Inflammatory macrophage treated with lipopolysaccharide for 4 hours (primary cell): ENCODE data around the gene CHRNA4.
"Not testable (repeated sequence)": the region's sequence is repeated elsewhere in the genome, so short reads cannot be mapped to it uniquely, and the experiment has no call there.

Source experiments
- DNase-seq: peaks from one replicate; pipeline ENCODE4 v3.0.0-alpha.2; 2020

The CHRNA4 gene

DNA sequence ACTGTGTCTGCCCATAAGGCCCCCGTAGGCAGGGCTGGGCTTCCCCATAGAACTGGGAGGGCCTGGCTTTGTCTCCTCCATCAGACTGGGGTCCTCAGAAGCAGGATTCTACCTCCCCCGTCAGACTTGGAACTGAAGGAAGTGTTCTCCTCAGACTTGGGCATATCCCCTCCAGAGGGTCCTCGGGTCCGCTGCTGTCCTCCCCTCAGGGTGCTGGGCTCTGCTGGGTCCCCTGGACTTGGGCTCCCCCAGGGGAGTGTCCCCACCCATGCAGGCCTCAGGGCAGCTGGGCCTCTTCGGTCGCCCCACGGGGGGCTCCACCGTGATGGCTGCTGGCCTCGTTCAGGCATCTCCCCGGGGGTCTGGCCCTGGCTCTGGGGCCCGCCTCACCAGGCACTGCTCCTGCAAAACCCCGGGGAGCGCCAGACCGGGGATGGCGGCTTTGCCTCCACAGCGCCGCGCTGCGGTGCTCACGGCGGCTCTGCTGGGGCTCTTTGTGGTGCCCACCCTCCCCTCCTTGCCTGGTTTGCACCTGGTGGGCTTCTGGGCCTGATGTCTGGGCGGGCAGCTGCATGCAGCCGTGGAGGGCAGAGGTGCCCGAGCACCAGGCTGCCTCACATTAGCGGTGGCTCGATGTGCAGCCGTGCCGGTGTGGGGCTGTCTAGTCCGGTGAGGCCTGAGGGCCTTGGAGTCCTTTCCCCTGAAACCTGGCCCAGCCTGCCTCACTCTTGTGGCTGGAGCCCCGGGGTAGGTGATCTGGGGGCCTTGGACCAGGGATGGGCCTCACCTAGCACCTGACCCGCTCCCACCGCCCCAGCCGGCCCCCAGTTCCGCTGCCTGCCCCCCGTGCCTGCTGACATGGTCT, 54.2 kb downstream of the CHRNA4 start:
- DNase-seq: no peak

DNA sequence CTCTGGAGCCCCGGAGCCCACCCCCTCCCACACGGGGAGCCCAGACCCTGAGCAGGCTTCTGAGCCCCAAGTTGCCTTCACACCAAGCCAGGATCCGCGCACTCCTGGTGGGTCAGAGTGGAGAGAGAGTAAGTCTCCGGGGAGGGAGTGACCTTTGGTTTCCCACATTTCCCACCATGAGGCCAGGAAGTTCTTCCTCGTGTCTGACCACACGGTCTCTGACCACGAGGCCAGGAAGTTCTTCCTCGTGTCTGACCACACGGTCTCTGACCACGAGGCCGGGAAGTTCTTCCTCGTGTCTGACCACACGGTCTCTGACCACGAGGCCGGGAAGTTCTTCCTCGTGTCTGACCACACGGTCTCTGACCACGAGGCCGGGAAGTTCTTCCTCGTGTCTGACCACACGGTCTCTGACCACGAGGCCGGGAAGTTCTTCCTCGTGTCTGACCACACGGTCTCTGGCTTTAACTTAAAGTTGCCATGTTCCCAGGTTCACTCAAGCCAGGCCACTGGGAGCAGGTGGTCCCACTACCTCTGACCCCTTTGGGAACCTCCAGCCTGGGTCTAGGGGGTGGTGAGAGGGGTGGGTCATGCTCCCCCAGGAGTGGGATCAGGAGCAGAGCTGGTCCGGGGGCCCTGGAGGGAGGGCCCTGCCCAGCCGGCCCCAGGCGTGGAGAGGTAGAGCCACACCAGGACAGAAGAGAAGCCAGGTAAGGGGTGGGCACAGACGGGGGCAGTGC, 55.0 kb downstream of the CHRNA4 start:
- not testable (repeated sequence) for DNase-seq

DNA sequence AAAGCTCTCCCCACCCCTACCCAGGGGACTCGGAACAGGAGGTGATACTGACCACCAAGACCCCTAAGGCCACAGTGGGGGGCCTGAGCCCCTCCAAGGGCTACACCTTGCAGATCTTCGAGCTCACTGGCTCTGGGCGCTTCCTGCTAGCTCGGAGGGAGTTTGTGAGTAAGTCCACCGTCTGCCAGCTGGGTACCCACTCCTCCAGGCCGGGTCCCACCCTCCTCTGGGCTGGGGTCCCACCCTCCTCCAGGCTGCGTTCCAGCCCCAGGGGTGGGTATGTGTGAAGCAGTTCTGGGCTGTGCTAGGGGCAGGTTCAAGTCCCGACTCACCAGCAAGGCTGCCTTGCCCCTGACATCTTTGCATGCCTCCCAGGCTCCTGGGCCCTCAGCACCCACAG, 55.8 kb downstream of the CHRNA4 start:
- DNase-seq: no peak

DNA sequence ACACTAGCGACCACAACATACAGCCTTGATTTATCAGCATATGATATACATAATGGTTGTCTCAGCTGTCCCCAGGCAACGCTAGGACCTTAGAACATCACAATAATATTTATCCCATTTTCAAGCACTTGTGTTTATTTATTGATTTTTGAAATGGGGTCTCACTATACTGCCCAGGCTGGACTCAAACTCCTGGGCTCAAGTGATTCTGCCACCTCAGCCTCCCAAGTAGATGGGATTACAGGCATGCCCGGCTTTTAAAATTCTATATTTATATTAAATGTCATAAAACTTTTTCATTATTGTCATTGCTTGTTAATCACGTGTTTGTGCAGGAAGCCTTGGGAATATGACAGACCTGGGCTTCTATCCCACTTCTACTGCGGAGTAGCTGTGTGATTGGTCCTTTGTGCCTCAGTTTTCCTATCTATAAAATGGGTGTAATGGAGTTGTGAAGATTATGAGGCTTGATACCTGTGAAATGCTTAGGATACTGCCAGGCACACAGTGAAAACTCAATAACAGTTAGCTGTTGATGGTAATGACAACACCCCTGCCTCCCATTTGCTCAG, 58.0 kb downstream of the CHRNA4 start:
- no peak for DNase-seq

DNA sequence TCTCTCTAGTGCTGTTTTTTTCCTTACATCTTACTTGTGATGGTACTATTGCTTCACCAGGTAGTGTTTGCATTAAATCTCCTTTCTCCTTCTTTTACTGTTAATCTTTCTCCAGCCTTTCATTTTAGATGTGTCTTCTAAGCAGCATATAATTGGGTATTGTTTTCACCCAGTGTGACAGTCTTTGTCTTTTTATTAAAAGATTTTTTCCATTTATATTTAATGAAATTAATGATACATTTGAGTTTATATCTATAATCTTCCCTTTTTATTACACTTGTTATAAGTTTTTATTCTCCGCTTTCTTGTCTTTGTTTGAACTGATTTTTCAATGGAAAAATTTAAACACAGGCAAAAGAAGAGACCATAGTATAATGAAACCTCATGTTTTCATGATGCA, 59.5 kb downstream of the CHRNA4 start:
- no peak for DNase-seq

DNA sequence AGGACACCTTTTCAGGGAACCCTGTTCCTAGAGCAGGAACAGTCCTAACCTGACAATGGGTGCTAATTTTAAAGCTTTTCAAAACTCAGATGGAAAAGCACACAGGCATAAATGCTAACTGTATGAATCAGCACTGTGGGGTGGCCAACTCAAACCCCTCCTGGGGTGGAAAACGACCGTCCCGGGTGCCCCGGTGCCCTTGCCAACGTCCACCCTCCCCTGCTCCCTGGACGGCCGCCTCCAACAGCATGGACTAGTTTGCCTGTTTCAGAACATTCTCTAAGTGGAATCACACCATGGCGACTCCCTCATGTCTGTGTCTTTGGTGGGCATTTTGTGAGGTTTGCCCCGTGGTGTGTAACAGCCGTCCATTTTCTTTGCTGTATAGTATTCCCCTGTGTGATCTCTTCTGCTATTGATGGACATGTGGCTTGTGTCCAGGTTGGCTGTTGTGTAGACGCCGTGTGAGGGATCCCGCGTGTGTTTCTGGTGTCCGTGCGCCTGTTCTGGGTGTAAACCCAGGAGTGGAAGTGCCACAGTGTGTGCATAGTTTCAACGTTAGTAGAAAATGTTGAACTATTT, 62.3 kb downstream of the CHRNA4 start:
- DNase-seq: no peak

DNA sequence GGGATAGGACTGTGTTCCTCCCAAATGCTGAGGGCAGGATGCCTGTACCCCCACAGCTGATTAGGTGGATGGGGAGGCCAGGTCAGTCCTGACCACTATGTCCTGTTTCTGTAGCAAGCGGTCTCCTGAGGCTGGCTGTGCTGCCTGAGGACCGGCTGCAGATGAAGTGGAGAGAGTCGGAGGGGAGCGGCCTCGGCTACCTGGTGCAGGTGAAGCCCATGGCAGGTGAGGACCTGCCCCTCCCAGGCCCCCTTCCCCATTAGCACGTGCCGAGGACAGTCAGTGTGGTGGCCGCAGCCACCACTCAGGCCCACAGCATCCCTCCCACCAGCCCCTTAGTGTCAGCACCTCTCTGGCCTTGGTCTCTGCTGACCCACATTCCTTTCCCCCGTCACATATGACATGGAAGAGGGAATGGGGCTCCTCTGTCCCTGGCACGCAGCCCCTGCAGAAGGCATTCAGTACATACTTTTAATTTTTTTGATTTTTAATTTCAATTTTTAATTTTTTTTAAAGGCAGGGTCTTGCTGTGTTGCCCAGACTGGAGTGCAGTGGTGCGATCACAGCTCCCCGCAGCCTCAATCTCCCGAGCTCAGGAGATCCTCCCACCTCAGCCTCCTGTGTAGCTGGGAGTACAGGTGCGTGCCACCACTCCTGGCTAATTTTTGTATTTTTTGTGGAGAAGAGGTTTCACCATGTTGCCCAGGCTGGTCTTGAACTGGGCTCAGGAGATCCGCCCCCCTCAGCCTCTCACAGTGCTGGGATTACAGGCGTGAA, 63.2 kb downstream of the CHRNA4 start:
- no peak for DNase-seq

DNA sequence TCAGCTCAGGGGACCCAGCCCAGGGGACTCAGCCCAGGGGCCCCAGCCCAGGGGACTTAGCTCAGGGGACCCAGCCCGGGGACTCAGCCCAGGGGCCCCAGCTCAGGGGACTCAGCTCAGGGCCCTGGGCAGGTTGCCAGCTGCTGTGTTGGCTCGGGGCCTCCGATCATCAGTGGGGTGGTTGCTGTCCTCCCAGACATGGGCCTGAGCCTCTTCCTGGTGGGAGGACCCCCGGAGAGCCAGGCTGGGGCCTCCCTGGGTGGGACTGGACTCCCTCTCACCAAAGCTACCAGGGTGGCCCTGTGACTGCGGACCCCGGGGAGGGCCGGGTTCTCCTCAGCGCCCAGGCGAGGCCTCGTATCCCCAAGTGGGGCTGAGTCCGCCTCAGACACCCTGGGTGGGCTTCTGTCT, 63.8 kb downstream of the CHRNA4 start:
- no peak for DNase-seq

DNA sequence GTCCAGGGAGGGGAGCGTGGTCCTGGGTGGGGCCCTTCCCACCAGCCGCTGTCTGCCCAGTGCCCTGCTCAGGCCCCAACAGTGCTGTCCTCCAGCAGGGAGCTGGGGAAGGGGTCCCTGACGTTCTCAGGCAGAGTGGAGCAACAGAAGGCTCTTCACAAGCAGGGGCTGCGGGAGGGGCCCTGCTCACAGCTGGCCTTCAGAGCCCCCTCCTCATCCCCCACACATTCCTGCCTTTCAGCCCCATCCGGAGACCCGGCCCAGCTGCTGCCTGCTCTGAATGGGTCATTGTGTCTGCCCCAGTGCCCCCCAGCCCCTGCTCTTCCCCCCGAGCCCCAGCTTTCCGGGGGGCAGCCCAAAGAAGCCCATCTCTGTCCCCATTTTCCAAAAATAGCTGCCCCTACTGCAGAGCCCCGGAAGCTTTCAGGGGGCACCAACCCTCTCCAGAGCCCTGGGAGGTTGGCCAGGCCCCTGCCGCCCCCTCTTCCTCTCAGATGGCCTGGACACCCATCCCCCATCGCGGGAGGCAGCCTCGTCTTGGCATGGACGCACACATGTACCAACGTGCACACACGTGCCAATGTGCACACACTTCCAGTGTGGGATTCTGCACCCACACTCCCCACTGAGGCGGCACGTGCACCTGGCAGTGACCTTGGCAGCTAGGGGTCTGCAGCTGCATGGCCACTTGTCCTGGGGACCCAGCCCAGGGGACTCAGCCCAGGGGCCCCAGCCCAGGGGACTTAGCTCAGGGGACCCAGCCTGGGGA, 64.4 kb downstream of the CHRNA4 start:
- DNase-seq: no peak

DNA sequence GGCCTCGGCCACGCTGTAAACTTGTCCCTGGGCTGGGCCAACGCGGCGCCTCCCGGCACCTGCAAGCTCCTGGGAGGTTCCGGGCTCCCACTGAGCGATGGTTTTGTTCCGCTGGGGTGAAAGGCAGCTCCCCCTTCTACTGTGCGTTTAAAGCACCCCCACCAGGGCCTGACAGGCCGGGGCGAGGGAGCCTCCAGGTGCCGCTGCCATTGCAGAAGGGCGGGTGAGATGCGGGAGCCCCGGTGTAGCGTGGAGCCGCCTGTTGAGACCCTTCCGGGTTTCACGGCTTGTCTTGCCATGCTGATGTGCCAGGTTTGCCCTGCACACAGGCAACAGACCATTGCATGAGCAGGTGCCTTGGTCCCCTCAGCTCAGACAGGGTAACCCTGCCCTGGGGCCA, 65.3 kb downstream of the CHRNA4 start:
- no peak for DNase-seq

DNA sequence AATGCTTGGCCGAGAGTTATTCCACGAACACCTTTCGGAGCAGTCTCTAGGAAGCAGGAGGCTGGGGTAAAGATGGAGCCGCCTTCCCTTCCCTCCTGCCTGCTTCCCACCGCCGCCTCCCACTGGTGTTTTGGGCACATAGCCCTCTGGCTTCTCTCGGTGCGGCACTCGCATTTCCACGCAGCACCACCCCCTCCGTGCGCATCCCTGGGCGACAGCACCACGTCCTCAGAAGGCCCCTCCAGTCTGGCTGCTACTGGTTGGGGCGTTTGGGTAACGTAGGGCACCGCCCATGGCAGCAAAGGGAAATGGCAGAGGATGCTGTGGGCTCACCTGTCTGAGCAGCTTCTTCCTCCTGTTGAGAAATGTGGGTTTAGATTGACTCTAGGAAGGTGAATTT, 65.7 kb downstream of the CHRNA4 start:
- no peak for DNase-seq

DNA sequence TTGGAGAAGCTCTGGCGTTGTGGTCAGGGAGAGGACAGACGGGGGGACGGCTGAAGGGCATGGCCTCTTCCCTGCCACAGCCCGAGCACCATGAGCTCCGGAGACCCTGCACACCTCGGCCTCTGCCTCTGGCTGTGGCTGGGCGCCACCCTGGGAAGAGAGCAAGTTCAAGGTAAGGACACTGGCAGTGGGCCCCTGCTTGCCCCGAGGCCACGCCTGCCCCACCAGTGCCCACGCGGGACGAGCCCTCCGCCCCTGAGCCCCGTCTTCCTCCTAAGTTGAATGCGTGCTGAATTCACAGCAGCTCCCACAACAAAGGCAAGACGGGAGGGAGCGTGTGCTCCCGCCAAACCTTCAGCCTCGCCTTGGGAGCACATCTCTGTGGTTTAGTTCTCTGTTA, 66.1 kb downstream of the CHRNA4 start:
- DNase-seq: no peak

DNA sequence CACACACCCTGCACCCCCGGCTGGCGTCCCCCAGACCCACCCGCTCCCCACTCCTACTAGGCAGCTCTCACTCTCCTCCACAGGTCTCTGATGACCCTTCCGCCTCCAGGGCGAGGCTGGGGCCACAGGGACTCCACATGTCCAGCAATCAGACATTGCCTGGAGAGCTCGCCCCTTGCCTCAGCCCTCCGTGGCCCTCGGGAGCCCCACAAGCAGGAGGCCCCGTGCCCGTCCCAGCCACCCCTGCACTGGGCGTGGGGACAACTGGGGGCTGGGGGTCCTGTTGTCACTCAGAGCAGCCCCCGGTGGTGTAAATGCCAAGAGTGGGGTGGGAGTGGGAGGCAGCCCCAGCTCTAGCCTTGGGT, 66.6 kb downstream of the CHRNA4 start:
- no peak for DNase-seq

DNA sequence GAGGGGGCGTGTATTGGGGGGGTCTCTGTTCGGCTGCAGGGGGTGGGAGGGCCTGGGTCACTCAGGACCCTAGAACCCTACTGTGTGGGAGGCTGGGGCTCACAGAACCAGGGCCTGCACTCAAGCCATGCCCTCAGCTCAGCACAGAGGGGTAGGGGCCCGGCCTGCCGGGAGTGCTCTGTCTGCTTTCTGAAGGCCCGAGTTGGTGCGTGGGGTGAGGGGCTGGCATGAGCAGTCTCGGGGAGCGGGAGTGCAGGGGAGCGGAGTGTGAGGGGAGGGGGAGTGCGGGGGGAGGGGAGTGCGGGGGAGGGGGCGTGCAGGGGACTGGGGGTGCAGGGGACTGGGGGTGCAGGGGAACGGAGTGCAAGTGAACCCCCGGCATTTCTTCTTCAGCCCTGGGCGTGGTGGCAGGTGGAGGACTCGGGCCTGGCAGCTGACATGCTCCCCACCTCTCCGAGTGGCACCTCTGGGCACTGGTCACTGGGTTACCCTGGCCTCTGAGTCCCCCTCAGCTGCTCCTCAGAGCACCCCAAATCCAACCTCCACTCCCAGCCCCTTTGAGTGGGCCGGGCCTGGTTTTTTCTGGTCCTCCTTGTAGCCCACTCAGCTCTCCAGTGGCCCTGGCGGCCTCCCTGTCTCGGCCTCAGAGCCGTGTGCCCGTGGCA, 67.1 kb downstream of the CHRNA4 start:
- no peak for DNase-seq

DNA sequence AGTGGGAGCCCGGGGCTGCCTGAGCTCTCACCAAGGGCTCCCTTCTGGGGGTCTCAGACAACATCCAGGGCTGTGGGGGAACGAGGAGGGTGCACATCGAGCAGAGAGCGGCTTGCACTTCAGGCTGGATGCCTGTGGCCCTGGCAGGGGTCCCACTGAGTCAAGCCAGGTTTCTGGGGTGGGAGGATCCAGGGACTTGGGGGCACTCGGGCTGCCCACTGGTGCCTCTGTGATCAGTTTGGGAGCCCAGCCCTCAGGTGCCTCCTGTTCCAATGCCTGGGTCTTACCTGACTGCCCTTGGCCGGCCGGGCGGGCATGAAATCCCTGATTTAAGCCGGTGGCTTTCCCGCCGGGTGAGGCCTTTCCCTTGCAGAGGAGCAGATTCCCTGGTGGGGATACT, 67.7 kb downstream of the CHRNA4 start:
- no peak for DNase-seq
